SK-N-SH (cell line): ENCODE measurements around the gene VPS52. TPM values are rescaled to one million over a fixed set of nuclear protein-coding genes. Genes with fewer than 3 reads are reported as not detected.

Experiments used
- CTCF ChIA-PET: fragments of 300-600, 350-600 bp; formaldehyde crosslinking; extraction: SDS; loops from one replicate; lab custom pipeline; 2021; lab: Yijun Ruan, JAX
- POLR2A ChIA-PET: fragments of 350-600 bp; sonication (Branson Sonifier 250); formaldehyde crosslinking; extraction: SDS; loops from one replicate; lab custom pipeline; 2020; ENCODE audit warnings: antibody characterized with exemption, inconsistent platforms; lab: Yijun Ruan, JAX
- DNase-seq: peaks from one replicate; pipeline ENCODE4 v3.0.0; 2012
- H2AFZ ChIP-seq: fragments of 200-600 bp; sonication (generic); 2 replicates; pipeline ENCODE4 v1.8.1; 2016; ENCODE audit warnings: antibody characterized with exemption, mild to moderate bottlenecking, low read depth
- H3F3A ChIP-seq: fragments of 200-600 bp; sonication (generic); replicated peaks from 2 replicates; pipeline ENCODE3; 2016; ENCODE audit warnings: antibody characterized with exemption, mild to moderate bottlenecking; ENCODE audit not compliant: insufficient read depth
- H3K27ac ChIP-seq, 2 experiments: fragments of 200-500 bp in 1 of 2; fragments of 200-600 bp in 1 of 2; sonication (Bioruptor generic) in 1 of 2; sonication (generic), shearing (Covaris generic) in 1 of 2; 2 replicates each; pipeline versions ENCODE4 v1.5.1 to v1.6.1; 2014 to 2016; ENCODE audit warnings: low read depth in 2 of 2, inconsistent platforms in 1 of 2, low read length in 1 of 2, mild to moderate bottlenecking in 1 of 2, mixed read lengths in 1 of 2
- H3K27me3 ChIP-seq: fragments of 200-600 bp; sonication (generic), shearing (Covaris generic); 2 replicates; pipeline ENCODE4 v1.6.1; 2016; ENCODE audit warnings: mixed run types; ENCODE audit not compliant: insufficient read depth
- H3K36me3 ChIP-seq, 2 experiments: fragments of 200-500 bp in 1 of 2; fragments of 200-600 bp in 1 of 2; sonication (Bioruptor generic) in 1 of 2; sonication (generic) in 1 of 2; replicated peaks in 1 of 2; 2 replicates each; pipeline versions ENCODE3 to v1.5.1; 2014 to 2016; ENCODE audit warnings: low read length in 1 of 2, mild to moderate bottlenecking in 1 of 2; ENCODE audit not compliant: insufficient read depth in 2 of 2, control insufficient read depth in 1 of 2
- H3K4me1 ChIP-seq, 2 experiments: fragments of 200-500 bp in 1 of 2; fragments of 200-600 bp in 1 of 2; sonication (Bioruptor generic) in 1 of 2; sonication (generic), shearing (Covaris generic) in 1 of 2; 2 replicates each; pipeline versions ENCODE4 v1.5.1 to v1.6.1; 2014 to 2016; ENCODE audit warnings: low read depth in 1 of 2, low read length in 1 of 2, mixed run types in 1 of 2; ENCODE audit not compliant: insufficient read depth in 2 of 2, control insufficient read depth in 1 of 2
- H3K4me2 ChIP-seq: fragments of 200-600 bp; sonication (generic), shearing (Covaris generic); 2 replicates; pipeline ENCODE4 v1.6.1; 2017; ENCODE audit warnings: mixed run types
- H3K4me3 ChIP-seq, 2 experiments: fragments of 200-500 bp in 1 of 2; fragments of 200-600 bp in 1 of 2; sonication (Bioruptor generic) in 1 of 2; sonication (generic), shearing (Covaris generic) in 1 of 2; 2 replicates each; pipeline versions ENCODE4 v1.5.1 to v1.8.1; 2014 to 2016; ENCODE audit warnings: low read depth in 2 of 2, inconsistent platforms in 1 of 2, low read length in 1 of 2, mild to moderate bottlenecking in 1 of 2, mixed read lengths in 1 of 2, moderate library complexity in 1 of 2
- H3K79me2 ChIP-seq: fragments of 200-600 bp; sonication (generic); 2 replicates; pipeline ENCODE4 v1.8.1; 2017; ENCODE audit warnings: mild to moderate bottlenecking; ENCODE audit not compliant: insufficient read depth
- H3K9ac ChIP-seq: fragments of 200-600 bp; sonication (generic); 2 replicates; pipeline ENCODE4 v1.6.1; 2017; ENCODE audit warnings: mixed run types
- H3K9me2 ChIP-seq: fragments of 200-600 bp; sonication (generic); 2 replicates; pipeline ENCODE4 v1.6.1; 2017; ENCODE audit warnings: mixed run types
- H3K9me3 ChIP-seq: fragments of 200-600 bp; sonication (generic); 2 replicates; pipeline ENCODE4 v1.6.1; 2017; ENCODE audit warnings: mixed run types, mild to moderate bottlenecking, moderate library complexity
- H4K20me1 ChIP-seq: fragments of 200-600 bp; sonication (generic); 2 replicates; pipeline ENCODE4 v1.6.1; 2017; ENCODE audit warnings: mild to moderate bottlenecking, mixed run types; ENCODE audit not compliant: insufficient read depth
- CHD2 ChIP-seq: fragments of 150-350 bp; IDR thresholded peaks from 2 replicates; pipeline ENCODE4 v1.6.1; 2018; ENCODE audit warnings: low read length; ENCODE audit not compliant: partially characterized antibody
- ELF1 ChIP-seq: IDR thresholded peaks from 2 replicates; pipeline ENCODE4 v1.4.0; 2012
- EZH2phosphoT487 ChIP-seq: fragments of 200-600 bp; sonication (generic); IDR thresholded peaks from 2 replicates; pipeline ENCODE4 v1.6.1; 2017; ENCODE audit warnings: low read depth, mixed run types, mild to moderate bottlenecking, antibody characterized with exemption, moderate library complexity, borderline replicate concordance
- FOSL2 ChIP-seq: IDR thresholded peaks from 2 replicates; pipeline ENCODE4 v1.4.0; 2012; ENCODE audit warnings: low read depth, mild to moderate bottlenecking, moderate library complexity, borderline replicate concordance
- FOXM1 ChIP-seq: IDR thresholded peaks from 2 replicates; pipeline ENCODE4 v1.4.0; 2012; ENCODE audit warnings: low read depth, mild to moderate bottlenecking
- GABPA ChIP-seq: IDR thresholded peaks from 2 replicates; pipeline ENCODE4 v1.4.0; 2012; ENCODE audit warnings: low read depth, mild to moderate bottlenecking
- IRF3 ChIP-seq: fragments of 150-350 bp; IDR thresholded peaks from 2 replicates; pipeline ENCODE4 v1.6.1; 2016; ENCODE audit warnings: mild to moderate bottlenecking, low read depth, low read length
- MAX ChIP-seq: IDR thresholded peaks from 2 replicates; pipeline ENCODE4 v1.4.0; 2012; ENCODE audit warnings: low read depth
- MXI1 ChIP-seq: IDR thresholded peaks from 2 replicates; pipeline ENCODE4 v1.6.1; 2012; ENCODE audit warnings: mild to moderate bottlenecking, low read depth, low read length, improper control_type of control experiment
- NRF1 ChIP-seq: IDR thresholded peaks from 2 replicates; pipeline ENCODE4 v1.6.1; 2012; ENCODE audit warnings: low read depth, mild to moderate bottlenecking, low read length
- PBX3 ChIP-seq: IDR thresholded peaks from 2 replicates; pipeline ENCODE4; 2012
- POLR2AphosphoS5 ChIP-seq: IDR thresholded peaks from 2 replicates; pipeline ENCODE4 v1.6.1; 2012; ENCODE audit warnings: low read depth, low read length
- REST ChIP-seq: IDR thresholded peaks from 2 replicates; pipeline ENCODE4 v1.6.1; 2012; ENCODE audit warnings: mild to moderate bottlenecking, low read depth, low read length, moderate library complexity
- SIN3A ChIP-seq: IDR thresholded peaks from 2 replicates; pipeline ENCODE4 v1.6.1; 2012; ENCODE audit warnings: low read depth, mild to moderate bottlenecking, low read length, moderate library complexity, borderline replicate concordance
- TAF1 ChIP-seq: IDR thresholded peaks from 2 replicates; pipeline ENCODE4 v1.6.1; 2012; ENCODE audit warnings: low read depth, mild to moderate bottlenecking, low read length, moderate library complexity, borderline replicate concordance
- TCF12 ChIP-seq: IDR thresholded peaks from 2 replicates; pipeline ENCODE4 v1.4.0; 2012
- USF1 ChIP-seq: IDR thresholded peaks from 2 replicates; pipeline ENCODE4 v1.4.0; 2012; ENCODE audit warnings: low read depth, borderline replicate concordance
- YY1 ChIP-seq: IDR thresholded peaks from 2 replicates; pipeline ENCODE4 v1.4.0; 2012; ENCODE audit warnings: low read depth, mild to moderate bottlenecking
- ZBTB33 ChIP-seq: IDR thresholded peaks from 2 replicates; pipeline ENCODE4 v1.4.0; 2012; ENCODE audit warnings: low read depth, borderline replicate concordance
- WGBS: methylation state at CpG from one replicate; pipeline ENCODE4 v1.1.6; 2017; ENCODE audit warnings: low lambda C conversion rate; 5-methylcytosine and 5-hydroxymethylcytosine counted together
- polyA plus RNA-seq, 3 experiments: library from polyadenylated mRNA; depleted of rRNA; stranded (reverse); fragments of >200 nt; gene quantifications; 2 replicates each; pipeline ENCODE4 v1.2.3, GENCODE V29; 2012

The VPS52 gene
- polyA plus RNA-seq, 1 of the 3 experiments (the other 2 are of a cell fraction) = 74.0 TPM

- Histone ChIP-seq H3K9me3 (no peaks in the 10 kb centered on the region), H3K4me1 (peaks cover 5 to 23% of the 10 kb centered on the region in 2 experiments; a peak in 3 of 4 replicates), H3K27ac (peak within 1 kb of the TSS; percentile 40 to 91; a peak in 3 of 4 replicates), H2AFZ (peak within 1 kb of the TSS; percentile 55), H3K9ac (peak within 1 kb of the TSS; percentile 80), H3K9me2 (no peaks in the 10 kb centered on the region), H4K20me1 (0 out of 2 replicates have a peak, but pooled peaks cover 3% of the 10 kb centered on the region), H3K27me3 (no peaks in the 10 kb centered on the region), H3F3A (peaks cover 6% of the 10 kb centered on the region), H3K36me3 (peaks cover 34 to 62% of the 10 kb centered on the region in 2 experiments), H3K4me3 (peak within 1 kb of the TSS; percentile 78 to 96), H3K79me2 (peaks cover 56% of the 10 kb centered on the region), H3K4me2 (peak within 1 kb of the TSS; percentile 96)
- ChIA-PET POLR2A (interaction anchor here (1.7 to 3.6 kb wide), 6 partner anchors 8 to 317 kb away, joined by 4 to 58 read pairs (median 14); partner anchors contain the start of genes B3GALT4, RGL2, RPS18 and VPS52), CTCF (interaction anchor here (1.1 to 4.4 kb wide), 5 partner anchors 10 to 137 kb away, joined by 3 to 49 read pairs (median 9); partner anchors contain the start of genes B3GALT4 and RGL2)
- peak; percentile 88 for DNase-seq
- WGBS = 1% methylated on average over 41 of the region's 43 CpGs
- TF ChIP-seq TAF1 = peak; percentile 57; the same call in 1 of the 2 replicates
- peak; percentile 78 for TF ChIP-seq POLR2AphosphoS5
- peak; percentile 81 for TF ChIP-seq SIN3A
- peak; percentile 98 for TF ChIP-seq MAX
- no peak for TF ChIP-seq FOXM1
- no peak for TF ChIP-seq EZH2phosphoT487
- TF ChIP-seq MXI1 = peak; percentile 99
- peak; percentile 98 for TF ChIP-seq GABPA
- TF ChIP-seq FOSL2 = no peak
- 0 out of 2 replicates have a peak, but pooled peaks have one; percentile 14 for TF ChIP-seq REST
- TF ChIP-seq IRF3 = no peak
- 0 out of 2 replicates have a peak, but pooled peaks have one; percentile 30 for TF ChIP-seq TCF12
- TF ChIP-seq USF1 = no peak
- peak; percentile 81; the same call in 1 of the 2 replicates for TF ChIP-seq ZBTB33
- TF ChIP-seq PBX3 = no peak
- peak; percentile 93 for TF ChIP-seq ELF1
- TF ChIP-seq CHD2 = peak; percentile 92
- peak; percentile 98 for TF ChIP-seq YY1
- no peak for TF ChIP-seq NRF1
Observed at GRCh38 chr6:33288921-33289783, 17.5 kb upstream of the VPS52 start, which contains the start of the genes PFDN6 and WDR46. Gene PFDN6 (plus strand): TSS chr6:33289601. CDS start chr6:33289857, 256 bp downstream. Gene WDR46 (minus strand): TSS chr6:33289239. CDS start chr6:33289170, 69 bp downstream.
